ENCODE data around the gene PARP12. TPM values are rescaled to one million over a fixed set of nuclear protein-coding genes. Genes with fewer than 3 reads are reported as not detected.

Gene PARP12
- total RNA-seq, 2 experiments from 2014 or later = 96.9 to 98.3 TPM

GRCh38 chr7:139993169-139993568 lies 69.6 kb downstream of the PARP12 start:
- Mint-ChIP-seq H3K27me3 (ENCODE audit: low read depth) (no peaks in the 10 kb centered on the region), H3K9me3 (ENCODE audit: insufficient read depth) (no peaks in the 10 kb centered on the region), H3K4me1 (ENCODE audit: low read depth) (no peaks in the 10 kb centered on the region), H3K4me3 (no peak overlapping the region), H3K27ac (no peak overlapping the region), H3K36me3 (ENCODE audit: low read depth) (no peaks in the 10 kb centered on the region)
- ChIA-PET CTCF (no interaction called here), POLR2A (no interaction called here)
- no peak for ATAC-seq
- no peak for DNase-seq

GRCh38 chr7:139992353-139993044 lies 70.3 kb downstream of the PARP12 start:
- H3K36me3 Mint-ChIP-seq (ENCODE audit: low read depth) = no peaks in the 10 kb centered on the region
- CTCF ChIA-PET = no interaction called here
- H3K9me3 Mint-ChIP-seq (ENCODE audit: insufficient read depth) = no peaks in the 10 kb centered on the region
- no peak for DNase-seq
- POLR2A ChIA-PET = no interaction called here
- no peaks in the 10 kb centered on the region for H3K4me1 Mint-ChIP-seq (ENCODE audit: low read depth)
- no peak overlapping the region for H3K4me3 Mint-ChIP-seq
- H3K27me3 Mint-ChIP-seq (ENCODE audit: low read depth) = no peaks in the 10 kb centered on the region
- H3K27ac Mint-ChIP-seq = no peak overlapping the region
- no peak for ATAC-seq

- DNase-seq = no peak
These were observed 70.8 kb downstream of the PARP12 start for GRCh38 chr7:139991911-139992310.

GRCh38 chr7:139991269-139991666 lies 71.5 kb downstream of the PARP12 start:
- DNase-seq (no peak), ATAC-seq (no peak)
- no peaks in the 10 kb centered on the region for H3K27me3 Mint-ChIP-seq (ENCODE audit: low read depth)
- H3K4me1 Mint-ChIP-seq (ENCODE audit: low read depth) = no peaks in the 10 kb centered on the region
- ChIA-PET POLR2A (no interaction called here), CTCF (no interaction called here)
- H3K27ac Mint-ChIP-seq = no peak overlapping the region
- no peak overlapping the region for H3K4me3 Mint-ChIP-seq
- no peaks in the 10 kb centered on the region for H3K9me3 Mint-ChIP-seq (ENCODE audit: insufficient read depth)
- H3K36me3 Mint-ChIP-seq (ENCODE audit: low read depth) = no peaks in the 10 kb centered on the region

More at GRCh38 chr7:139991911-139992310, 70.8 kb downstream of the PARP12 start:
- CTCF ChIA-PET = no interaction called here
- Mint-ChIP-seq H3K4me1 (ENCODE audit: low read depth) (no peaks in the 10 kb centered on the region), H3K27me3 (ENCODE audit: low read depth) (no peaks in the 10 kb centered on the region), H3K4me3 (no peak overlapping the region), H3K27ac (no peak overlapping the region), H3K9me3 (ENCODE audit: insufficient read depth) (no peaks in the 10 kb centered on the region), H3K36me3 (ENCODE audit: low read depth) (no peaks in the 10 kb centered on the region)
- POLR2A ChIA-PET = no interaction called here
- no peak for ATAC-seq

GRCh38 chr7:139990571-139991268 lies 72.0 kb downstream of the PARP12 start:
- Mint-ChIP-seq H3K36me3 (ENCODE audit: low read depth) (no peaks in the 10 kb centered on the region), H3K9me3 (ENCODE audit: insufficient read depth) (no peaks in the 10 kb centered on the region), H3K27me3 (ENCODE audit: low read depth) (no peaks in the 10 kb centered on the region), H3K4me3 (no peak overlapping the region), H3K27ac (no peak overlapping the region), H3K4me1 (ENCODE audit: low read depth) (no peaks in the 10 kb centered on the region)
- POLR2A ChIA-PET = no interaction called here
- DNase-seq (no peak), ATAC-seq (no peak)
- CTCF ChIA-PET = no interaction called here

GRCh38 chr7:139990142-139990535 lies 72.6 kb downstream of the PARP12 start:
- CTCF ChIA-PET = interaction anchor here (1.1 to 1.6 kb wide), 2 partner anchors 345 to 371 kb away, joined by 3 to 5 read pairs; no protein-coding TSS in a partner anchor
- ATAC-seq = no peak
- H3K9me3 Mint-ChIP-seq (ENCODE audit: insufficient read depth) = no peaks in the 10 kb centered on the region
- H3K27me3 Mint-ChIP-seq (ENCODE audit: low read depth) = no peaks in the 10 kb centered on the region
- no peaks in the 10 kb centered on the region for H3K4me1 Mint-ChIP-seq (ENCODE audit: low read depth)
- H3K4me3 Mint-ChIP-seq = no peak overlapping the region
- DNase-seq = no peak
- no peak overlapping the region for H3K27ac Mint-ChIP-seq
- no peaks in the 10 kb centered on the region for H3K36me3 Mint-ChIP-seq (ENCODE audit: low read depth)
- POLR2A ChIA-PET = no interaction called here

GRCh38 chr7:139989366-139990141 lies 73.2 kb downstream of the PARP12 start:
- Mint-ChIP-seq H3K9me3 (ENCODE audit: insufficient read depth) (no peaks in the 10 kb centered on the region), H3K4me1 (ENCODE audit: low read depth) (no peaks in the 10 kb centered on the region), H3K4me3 (no peak overlapping the region), H3K36me3 (ENCODE audit: low read depth) (no peaks in the 10 kb centered on the region), H3K27ac (no peak overlapping the region), H3K27me3 (ENCODE audit: low read depth) (no peaks in the 10 kb centered on the region)
- CTCF ChIA-PET = interaction anchor here (1.1 to 1.6 kb wide), 2 partner anchors 344 to 371 kb away, joined by 3 to 5 read pairs; no protein-coding TSS in a partner anchor
- POLR2A ChIA-PET = no interaction called here
- no peak for ATAC-seq
- DNase-seq = no peak

GRCh38 chr7:139987691-139988516 lies 74.8 kb downstream of the PARP12 start:
- Mint-ChIP-seq H3K27ac (no peak overlapping the region), H3K4me3 (no peak overlapping the region), H3K36me3 (ENCODE audit: low read depth) (no peaks in the 10 kb centered on the region), H3K4me1 (ENCODE audit: low read depth) (no peaks in the 10 kb centered on the region), H3K27me3 (ENCODE audit: low read depth) (peaks cover 5% of the 10 kb centered on the region), H3K9me3 (ENCODE audit: insufficient read depth) (no peaks in the 10 kb centered on the region)
- ChIA-PET CTCF (interaction anchor here (1.0 to 2.0 kb wide), 5 partner anchors 9 to 369 kb away, joined by 3 to 8 read pairs (median 3); no protein-coding TSS in a partner anchor), POLR2A (no interaction called here)
- no peak for DNase-seq
- ATAC-seq = no peak

- peaks cover 5% of the 10 kb centered on the region for H3K27me3 Mint-ChIP-seq (ENCODE audit: low read depth)
- no peaks in the 10 kb centered on the region for H3K36me3 Mint-ChIP-seq (ENCODE audit: low read depth)
- CTCF ChIA-PET = no interaction called here
- no peak overlapping the region for H3K27ac Mint-ChIP-seq
- no peak overlapping the region for H3K4me3 Mint-ChIP-seq
- peaks cover 8% of the 10 kb centered on the region for H3K4me1 Mint-ChIP-seq (ENCODE audit: low read depth)
- no peaks in the 10 kb centered on the region for H3K9me3 Mint-ChIP-seq (ENCODE audit: insufficient read depth)
- POLR2A ChIA-PET = no interaction called here
- DNase-seq (no peak), ATAC-seq (no peak)
These were observed 76.9 kb downstream of the PARP12 start for GRCh38 chr7:139985811-139986210.

- H3K4me1 Mint-ChIP-seq (ENCODE audit: low read depth) = peaks cover 15% of the 10 kb centered on the region
- H3K36me3 Mint-ChIP-seq (ENCODE audit: low read depth) = no peaks in the 10 kb centered on the region
- H3K4me3 Mint-ChIP-seq = no peak overlapping the region
These were observed 77.9 kb downstream of the PARP12 start for GRCh38 chr7:139984642-139985539.

More at GRCh38 chr7:139984642-139985539, 77.9 kb downstream of the PARP12 start:
- DNase-seq = no peak
- no peaks in the 10 kb centered on the region for H3K9me3 Mint-ChIP-seq (ENCODE audit: insufficient read depth)
- peaks cover 5% of the 10 kb centered on the region for H3K27me3 Mint-ChIP-seq (ENCODE audit: low read depth)
- no peak for ATAC-seq
- ChIA-PET CTCF (no interaction called here), POLR2A (no interaction called here)
- H3K27ac Mint-ChIP-seq = no peak overlapping the region

Measured in activated CD8-positive, alpha-beta T cell treated with anti-CD3 and anti-CD28 coated beads, Interleukin-2, amount 10 ng/mL, durations not matched to agents 7 days and 5 days (primary cell).